HCT116 (cell line): Measurements from ENCODE around the gene RAPSN. TPM values are rescaled to one million over a fixed set of nuclear protein-coding genes. Genes with fewer than 3 reads are reported as not detected.
A peak's percentile ranks its signal among the peaks of the same experiment; 100 is the strongest.

Experiments
- ATAC-seq: fragments of 200-7000 bp; cut with Tn5 transposase; 2 replicates; pipeline ENCODE4 v1.9.1; 2020; ENCODE audit warnings: mild to moderate bottlenecking, moderate library complexity
- BruUV-seq: library from RNA; stranded (reverse); fragments of 400-500 nt; replicated peaks from 2 replicates; lab custom pipeline; 2021; lab: Mats Ljungman, UMichigan
- CTCF ChIA-PET: fragments of 300-600 bp; sonication (Branson Sonifier 250); formaldehyde crosslinking; loops from one replicate; lab custom pipeline; 2021; ENCODE audit warnings: antibody characterized with exemption; lab: Charles Lee
- POLR2A ChIA-PET: fragments of 300-600, 350-600 bp; sonication (Branson Sonifier 250); formaldehyde crosslinking; loops from one replicate; lab custom pipeline; 2021; ENCODE audit warnings: antibody characterized with exemption; lab: Charles Lee
- RAD21 ChIA-PET, 2 experiments: fragments of 300-600 bp; sonication (Branson Sonifier 250); formaldehyde crosslinking; loops; one replicate each; lab custom pipeline; 2023; ENCODE audit warnings: low total read pairs in 2 of 2; ENCODE audit not compliant: uncharacterized antibody in 2 of 2, unreplicated experiment in 2 of 2, low non-redundant PET in 1 of 2; lab: Charles Lee
- DNase-seq: peaks from one replicate; pipeline ENCODE4 v3.0.0-alpha.2; 2010; ENCODE audit warnings: low read depth, low spot score
- H2AFZ ChIP-seq: fragments of 200-600 bp; shearing (Covaris generic), sonication (generic); 2 replicates; pipeline ENCODE4 v1.6.1; 2017; ENCODE audit warnings: low read depth, mixed run types, mixed read lengths, antibody characterized with exemption, low read length; ENCODE audit not compliant: poor library complexity, severe bottlenecking
- H3K27ac ChIP-seq: 2 replicates; pipeline ENCODE4 v1.5.1; 2012; ENCODE audit warnings: low read depth, low read length
- H3K27me3 ChIP-seq: fragments of 200-600 bp; sonication (generic); 2 replicates; pipeline ENCODE4 v1.6.1; 2016; ENCODE audit warnings: mixed run types, low read length, mixed read lengths; ENCODE audit not compliant: insufficient read depth
- H3K36me3 ChIP-seq, 2 experiments: fragments of 200-500 bp in 1 of 2; fragments of 200-600 bp in 1 of 2; sonication (Bioruptor generic) in 1 of 2; sonication (generic) in 1 of 2; 2 replicates each; pipeline versions ENCODE4 v1.5.1 to v1.6.1; 2014 to 2016; ENCODE audit warnings: low read length in 2 of 2, inconsistent platforms in 1 of 2, mixed read lengths in 1 of 2, mixed run types in 1 of 2; ENCODE audit not compliant: insufficient read depth in 2 of 2, control insufficient read depth in 1 of 2
- H3K4me1 ChIP-seq, 2 experiments: fragments of 200-600 bp in 1 of 2; sonication (generic) in 1 of 2; 2 replicates each; pipeline versions ENCODE4 v1.5.1 to v1.6.1; 2012 to 2017; ENCODE audit warnings: low read length in 2 of 2, inconsistent platforms in 1 of 2, mild to moderate bottlenecking in 1 of 2, mixed read lengths in 1 of 2, mixed run types in 1 of 2, moderate library complexity in 1 of 2; ENCODE audit not compliant: insufficient read depth in 2 of 2, control insufficient read depth in 1 of 2
- H3K4me2 ChIP-seq: fragments of 200-600 bp; sonication (generic); 2 replicates; pipeline ENCODE4 v1.6.1; 2017; ENCODE audit warnings: mixed run types, low read length, mixed read lengths
- H3K4me3 ChIP-seq, 2 experiments: fragments of 200-600 bp in 1 of 2; sonication (generic) in 1 of 2; replicated peaks in 1 of 2; 2 replicates each; pipeline ENCODE4 v1.5.1; 2011 to 2016; ENCODE audit warnings: low read length in 2 of 2, control low read depth in 1 of 2, low read depth in 1 of 2, mild to moderate bottlenecking in 1 of 2, mixed read lengths in 1 of 2, mixed run types in 1 of 2
- H3K79me2 ChIP-seq: fragments of 200-600 bp; sonication (generic); 2 replicates; pipeline ENCODE4 v1.6.1; 2017; ENCODE audit warnings: mild to moderate bottlenecking, mixed run types, low read length, moderate library complexity, mixed read lengths; ENCODE audit not compliant: insufficient read depth
- H3K9ac ChIP-seq: fragments of 200-600 bp; sonication (generic); 2 replicates; pipeline ENCODE4 v1.6.1; 2016; ENCODE audit warnings: low read length, mixed read lengths
- H3K9me2 ChIP-seq: fragments of 200-600 bp; sonication (generic), shearing (Covaris generic); 2 replicates; pipeline ENCODE4 v1.6.1; 2017; ENCODE audit warnings: mixed run types, mild to moderate bottlenecking, moderate library complexity; ENCODE audit not compliant: insufficient read depth
- H3K9me3 ChIP-seq, 2 experiments: fragments of 200-500 bp in 1 of 2; fragments of 200-600 bp in 1 of 2; sonication (Bioruptor generic) in 1 of 2; sonication (generic) in 1 of 2; 2 replicates each; pipeline ENCODE4 v1.6.1; 2014 to 2017; ENCODE audit warnings: low read length in 2 of 2, mixed read lengths in 2 of 2, inconsistent platforms in 1 of 2, low read depth in 1 of 2, mild to moderate bottlenecking in 1 of 2, mixed run types in 1 of 2, moderate library complexity in 1 of 2; ENCODE audit not compliant: control insufficient read depth in 1 of 2, insufficient read depth in 1 of 2
- H4K20me1 ChIP-seq: fragments of 200-600 bp; sonication (generic), shearing (Covaris generic); 2 replicates; pipeline ENCODE4 v1.6.1; 2017; ENCODE audit warnings: mixed run types, mild to moderate bottlenecking, moderate library complexity; ENCODE audit not compliant: insufficient read depth
- ATF3 ChIP-seq: IDR thresholded peaks from 2 replicates; pipeline ENCODE4 v1.6.1; 2012
- CEBPB ChIP-seq: IDR thresholded peaks from 2 replicates; pipeline ENCODE4 v1.6.1; 2012; ENCODE audit warnings: low read depth
- CTCF ChIP-seq, 3 experiments: fragments of 200-600 bp in 1 of 3; sonication (generic) in 1 of 3; IDR thresholded peaks in 2 of 3; conservative IDR thresholded peaks in 1 of 3; 2 replicates each; pipeline ENCODE4 v1.5.1; 2012 to 2017; ENCODE audit warnings: low read depth in 2 of 3, low read length in 2 of 3, antibody characterized with exemption in 1 of 3, borderline replicate concordance in 1 of 3, control low read depth in 1 of 3, mild to moderate bottlenecking in 1 of 3, mixed read lengths in 1 of 3, mixed run types in 1 of 3, moderate library complexity in 1 of 3; ENCODE audit not compliant: insufficient read depth in 1 of 3
- EGR1 ChIP-seq: IDR thresholded peaks from 2 replicates; pipeline ENCODE4 v1.6.1; 2012; ENCODE audit warnings: low read depth
- ELF1 ChIP-seq: IDR thresholded peaks from 2 replicates; pipeline ENCODE4 v1.6.1; 2012; ENCODE audit warnings: low read depth, borderline replicate concordance
- FOSL1 ChIP-seq: IDR thresholded peaks from 2 replicates; pipeline ENCODE4 v1.6.1; 2012; ENCODE audit warnings: low read depth
- MAX ChIP-seq: IDR thresholded peaks from 2 replicates; pipeline ENCODE4 v1.6.1; 2012
- POLR2A ChIP-seq: IDR thresholded peaks from 2 replicates; pipeline ENCODE4 v1.7.0; 2011; ENCODE audit warnings: borderline replicate concordance; ENCODE audit not compliant: insufficient read depth, insufficient read length; ENCODE audit errors: extremely low read depth
- RAD21 ChIP-seq: IDR thresholded peaks from 2 replicates; pipeline ENCODE4 v1.6.1; 2012; ENCODE audit warnings: low read depth, mild to moderate bottlenecking
- REST ChIP-seq: IDR thresholded peaks from 2 replicates; pipeline ENCODE4 v1.6.1; 2012; ENCODE audit warnings: low read depth
- ZNF274 ChIP-seq: fragments of 200-500 bp; sonication (Bioruptor generic); IDR thresholded peaks from 2 replicates; pipeline ENCODE4 v1.6.1; 2014; ENCODE audit warnings: mild to moderate bottlenecking, low read depth, low read length, inconsistent platforms
- intact Hi-C: fragments of 100-400 bp; cut with micrococcal nuclease; formaldehyde crosslinking; loops from 2 replicates; pipeline ENCODE4 v1.10.0; 2022
- total RNA-seq: library from RNA; stranded (reverse); gene quantifications from one replicate; pipeline ENCODE4 v1.2.1, GENCODE V29; 2021; ENCODE audit not compliant: unreplicated experiment

The RAPSN gene
- total RNA-seq, 1 experiment from 2014 or later: 0.57 TPM

DNA sequence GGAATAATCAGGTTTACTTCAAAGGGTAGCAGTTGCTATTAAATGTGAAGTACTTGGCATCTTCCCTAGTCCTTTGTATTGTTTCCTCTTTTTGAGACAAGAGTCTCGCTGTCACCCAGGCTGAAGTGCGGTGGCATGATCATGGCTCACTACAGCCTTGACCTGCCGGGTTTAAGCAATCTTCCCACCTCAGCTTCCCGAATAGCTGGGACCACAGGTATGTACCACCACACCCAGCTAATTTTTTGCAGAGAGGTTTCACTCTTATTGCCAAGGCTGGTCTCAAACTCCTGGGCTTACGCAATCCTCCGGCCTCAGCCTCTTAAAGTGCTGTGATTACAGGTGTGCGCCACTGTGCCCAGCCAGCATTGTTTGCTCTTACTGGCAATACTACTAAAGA, 36.2 kb upstream of the RAPSN start:
- DNase-seq: no peak
- H3K79me2 ChIP-seq: peaks cover 41% of the 10 kb centered on the region

GRCh38 chr11:47483457-47483856, 34.5 kb upstream of the RAPSN start:
- RAD21 ChIA-PET: no interaction called here
- H3K27me3 ChIP-seq: no peaks in the 10 kb centered on the region
- peaks cover 55 to 58% of the 10 kb centered on the region in 2 experiments for H3K36me3 ChIP-seq
- TF ChIP-seq EGR1 (no peak), ATF3 (no peak), FOSL1 (no peak), REST (no peak), CEBPB (no peak), RAD21 (no peak), MAX (no peak), POLR2A (no peak), ZNF274 (no peak), ELF1 (no peak)

More for the DNA sequence above, 36.2 kb upstream of the RAPSN start:
- Histone ChIP-seq H3K9me2 (no peaks in the 10 kb centered on the region), H3K4me1 (no peaks in the 10 kb centered on the region), H2AFZ (no peak overlapping the region), H3K27me3 (no peaks in the 10 kb centered on the region), H4K20me1 (0 out of 2 replicates have a peak, but pooled peaks cover 14% of the 10 kb centered on the region), H3K27ac (no peak overlapping the region), H3K9ac (no peak overlapping the region), H3K4me2 (no peak overlapping the region), H3K4me3 (no peak overlapping the region), H3K36me3 (peaks cover 44 to 49% of the 10 kb centered on the region in 2 experiments; a peak in 3 of 4 replicates), H3K9me3 (no peaks in the 10 kb centered on the region)
- POLR2A ChIA-PET: no interaction called here
- BruUV-seq: no TSS peak
- intact Hi-C loops: no loop called here
- RAD21 ChIA-PET: interaction anchor here in 1 of 2 experiments (0.6 kb wide), 1 partner anchor 181 kb away, joined by 3 read pairs; no protein-coding TSS in a partner anchor
- CTCF ChIA-PET: no interaction called here
- TF ChIP-seq CTCF (IDR thresholded peaks at IDR 0.05 in 2 of 3, conservative IDR thresholded peaks at IDR 0.05 in 1 of 3; ENCODE audit: borderline replicate concordance in 1 of 3, insufficient read depth in 1 of 3, low read depth in 2 of 3, low read length in 2 of 3) (no peak), CEBPB (0 out of 2 replicates have a peak, but pooled peaks have one; percentile 33)
- ATAC-seq: no peak

More at GRCh38 chr11:47483457-47483856, 34.5 kb upstream of the RAPSN start:
- Histone ChIP-seq H3K9me2 (no peaks in the 10 kb centered on the region), H3K9ac (no peak overlapping the region), H3K4me3 (no peak overlapping the region), H3K9me3 (no peaks in the 10 kb centered on the region), H3K27ac (no peak overlapping the region), H2AFZ (no peak overlapping the region), H4K20me1 (0 out of 2 replicates have a peak, but pooled peaks cover 8% of the 10 kb centered on the region), H3K4me2 (no peak overlapping the region), H3K79me2 (peaks cover 32% of the 10 kb centered on the region), H3K4me1 (no peaks in the 10 kb centered on the region)
- ChIA-PET CTCF (no interaction called here), POLR2A (no interaction called here)
- no peak for ATAC-seq
- intact Hi-C loops: no loop called here
- no TSS peak for BruUV-seq
- DNase-seq: no peak
